Measurements from ENCODE around the gene NSG2.

DNA sequence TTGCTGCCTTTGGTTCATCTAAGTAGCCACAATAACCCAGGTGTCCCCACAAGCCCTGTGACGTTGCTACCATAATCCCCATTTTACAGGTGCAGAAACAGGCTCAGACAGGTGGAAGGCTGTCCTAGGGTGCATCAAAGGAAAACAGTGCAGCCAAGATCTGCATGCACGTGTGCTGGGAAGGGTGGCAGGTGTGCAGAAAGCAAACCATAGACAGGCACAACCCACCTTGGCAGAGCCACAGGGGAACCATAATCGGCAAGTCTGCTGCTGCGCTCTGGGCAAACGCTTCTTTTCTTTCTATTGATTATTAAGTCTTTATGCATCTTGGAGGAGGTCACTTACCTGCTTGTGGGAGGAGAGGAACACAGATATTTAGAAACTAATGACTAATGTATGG is 7.1 kb downstream of the NSG2 start:
- TF ChIP-seq, protein P1, sequence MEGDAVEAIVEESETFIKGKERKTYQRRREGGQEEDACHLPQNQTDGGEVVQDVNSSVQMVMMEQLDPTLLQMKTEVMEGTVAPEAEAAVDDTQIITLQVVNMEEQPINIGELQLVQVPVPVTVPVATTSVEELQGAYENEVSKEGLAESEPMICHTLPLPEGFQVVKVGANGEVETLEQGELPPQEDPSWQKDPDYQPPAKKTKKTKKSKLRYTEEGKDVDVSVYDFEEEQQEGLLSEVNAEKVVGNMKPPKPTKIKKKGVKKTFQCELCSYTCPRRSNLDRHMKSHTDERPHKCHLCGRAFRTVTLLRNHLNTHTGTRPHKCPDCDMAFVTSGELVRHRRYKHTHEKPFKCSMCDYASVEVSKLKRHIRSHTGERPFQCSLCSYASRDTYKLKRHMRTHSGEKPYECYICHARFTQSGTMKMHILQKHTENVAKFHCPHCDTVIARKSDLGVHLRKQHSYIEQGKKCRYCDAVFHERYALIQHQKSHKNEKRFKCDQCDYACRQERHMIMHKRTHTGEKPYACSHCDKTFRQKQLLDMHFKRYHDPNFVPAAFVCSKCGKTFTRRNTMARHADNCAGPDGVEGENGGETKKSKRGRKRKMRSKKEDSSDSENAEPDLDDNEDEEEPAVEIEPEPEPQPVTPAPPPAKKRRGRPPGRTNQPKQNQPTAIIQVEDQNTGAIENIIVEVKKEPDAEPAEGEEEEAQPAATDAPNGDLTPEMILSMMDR (IDR thresholded peaks at IDR 0.05) = no peak
- no peak for TF ChIP-seq POLR2AphosphoS5 (IDR thresholded peaks at IDR 0.05)

All from esophagus muscularis mucosa (tissue), 3 donors.